ENCODE measurements around the gene CCM2.

The CCM2 gene

DNA sequence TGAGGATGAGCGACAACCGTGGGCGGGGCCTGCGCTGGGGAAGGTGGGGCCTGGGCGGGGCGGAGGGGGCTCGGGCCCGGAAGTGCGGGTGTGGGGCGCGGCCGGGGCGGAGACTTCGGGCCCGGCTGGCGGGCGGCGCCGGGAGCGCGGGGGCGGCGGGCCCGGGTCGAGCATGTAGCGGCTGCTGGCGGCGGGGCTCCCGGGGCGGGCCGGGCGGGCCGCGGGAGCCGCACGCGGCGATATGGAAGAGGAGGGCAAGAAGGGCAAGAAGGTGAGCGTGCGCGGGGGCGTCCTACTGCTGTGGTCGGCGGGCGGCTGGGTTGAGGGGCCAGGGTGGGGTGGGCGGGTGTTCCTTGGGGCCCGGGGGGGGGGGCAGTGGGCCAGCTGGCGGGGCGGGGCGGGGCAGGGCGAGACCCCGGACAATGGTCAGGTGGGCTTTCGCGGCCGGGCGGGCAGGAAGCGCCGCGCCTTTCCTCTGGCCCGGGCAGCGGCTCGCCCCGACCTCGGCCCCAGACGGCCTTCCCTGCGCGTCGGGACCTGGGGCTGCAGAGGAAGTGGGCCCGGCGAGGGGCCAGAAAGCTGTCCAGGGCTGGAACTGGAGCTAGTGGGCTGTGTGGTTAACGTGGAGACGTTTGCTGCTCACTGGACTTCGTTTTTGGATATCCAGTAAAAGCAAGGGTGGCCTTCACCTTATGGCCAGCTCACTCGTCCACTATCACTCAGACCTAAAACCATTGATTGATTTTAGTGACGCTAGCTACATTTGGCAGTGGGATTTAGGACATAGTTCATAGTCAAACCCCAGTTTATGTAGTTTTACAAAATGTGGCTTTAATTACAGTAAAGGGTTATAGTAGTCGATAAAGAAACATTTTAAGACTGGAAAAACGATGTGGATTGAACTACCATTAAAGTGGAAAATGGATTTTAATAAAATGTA lies at the start of gene CCM2:
Gene CCM2 (plus strand): TSS at position 109 of the 940 bp plus-strand sequence. CDS start 133 bp downstream, at position 242.
- DNase-seq (ENCODE audit: low read depth in 2 of 2), result no peak

DNA sequence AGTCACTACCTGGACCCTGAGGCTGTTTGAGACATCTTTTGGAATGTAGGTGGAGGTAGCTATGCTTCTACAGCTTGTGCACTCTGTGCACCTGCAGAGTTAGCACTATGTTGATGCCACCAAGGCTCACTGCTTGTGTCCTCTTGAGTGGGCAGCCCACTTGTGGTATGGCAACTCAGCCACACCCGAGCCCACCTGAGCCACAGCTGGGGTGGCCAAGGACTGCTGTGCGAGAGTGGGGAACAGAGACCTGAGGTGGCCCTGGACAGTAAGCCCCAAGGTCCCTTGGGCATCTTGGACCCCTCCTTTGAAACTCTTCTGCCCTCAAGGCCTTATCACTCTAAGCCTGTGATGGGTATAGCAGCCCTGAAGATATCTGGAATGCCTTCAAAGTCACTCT lies 46.8 kb upstream of the CCM2 start:
- no peak for DNase-seq (ENCODE audit: low read depth in 2 of 2)

DNA sequence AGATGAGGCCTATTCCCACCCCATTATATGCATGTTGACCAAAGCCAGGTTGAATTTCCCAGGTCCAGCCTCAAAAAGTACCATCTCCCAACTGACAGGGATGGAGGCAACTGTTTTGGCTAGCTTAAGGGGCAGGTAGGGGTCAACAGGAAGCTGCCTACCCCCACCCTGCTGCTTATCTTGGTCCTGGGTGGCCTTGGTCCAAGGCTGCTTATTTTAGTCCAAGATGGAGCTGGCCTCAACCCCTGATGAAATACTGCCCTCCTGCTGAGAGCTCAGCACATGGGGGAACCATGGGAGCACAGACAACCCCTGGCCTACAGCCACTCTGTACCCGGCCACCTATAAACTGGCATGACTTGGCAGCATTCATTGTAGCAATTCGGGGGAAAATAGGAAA lies 44.3 kb upstream of the CCM2 start:
- no peak for DNase-seq (ENCODE audit: low read depth in 2 of 2)

DNA sequence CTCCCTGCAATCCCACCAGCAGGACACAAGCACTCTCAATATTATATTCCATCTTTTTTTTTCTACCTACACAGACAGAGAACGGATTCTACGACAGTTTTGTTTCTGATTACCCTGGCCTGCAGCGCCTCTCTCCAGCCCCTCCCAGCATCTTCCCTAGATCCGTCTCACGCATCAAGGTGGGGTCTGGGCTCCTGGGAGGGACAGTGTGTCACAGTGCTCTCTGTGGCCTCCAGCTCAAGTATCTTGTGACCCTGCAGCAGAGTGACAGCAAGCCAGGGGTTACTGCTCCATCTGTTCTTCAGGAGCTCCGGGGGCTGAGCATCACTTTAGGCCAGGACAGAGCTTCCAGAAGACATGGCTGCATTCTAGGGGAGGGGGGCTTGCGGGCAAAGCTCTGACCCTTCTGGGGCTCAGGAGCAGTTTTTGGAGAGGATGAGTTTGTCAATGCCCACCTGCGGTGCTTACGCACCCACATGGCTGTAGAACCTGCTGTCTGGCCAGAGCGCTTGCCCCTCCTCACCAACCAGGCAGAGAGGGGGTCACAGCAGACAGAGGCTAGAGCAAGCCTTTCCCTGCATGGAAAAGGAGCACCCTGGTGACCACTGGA lies 43.7 kb upstream of the CCM2 start:
- DNase-seq (ENCODE audit: low read depth in 2 of 2), result no peak

DNA sequence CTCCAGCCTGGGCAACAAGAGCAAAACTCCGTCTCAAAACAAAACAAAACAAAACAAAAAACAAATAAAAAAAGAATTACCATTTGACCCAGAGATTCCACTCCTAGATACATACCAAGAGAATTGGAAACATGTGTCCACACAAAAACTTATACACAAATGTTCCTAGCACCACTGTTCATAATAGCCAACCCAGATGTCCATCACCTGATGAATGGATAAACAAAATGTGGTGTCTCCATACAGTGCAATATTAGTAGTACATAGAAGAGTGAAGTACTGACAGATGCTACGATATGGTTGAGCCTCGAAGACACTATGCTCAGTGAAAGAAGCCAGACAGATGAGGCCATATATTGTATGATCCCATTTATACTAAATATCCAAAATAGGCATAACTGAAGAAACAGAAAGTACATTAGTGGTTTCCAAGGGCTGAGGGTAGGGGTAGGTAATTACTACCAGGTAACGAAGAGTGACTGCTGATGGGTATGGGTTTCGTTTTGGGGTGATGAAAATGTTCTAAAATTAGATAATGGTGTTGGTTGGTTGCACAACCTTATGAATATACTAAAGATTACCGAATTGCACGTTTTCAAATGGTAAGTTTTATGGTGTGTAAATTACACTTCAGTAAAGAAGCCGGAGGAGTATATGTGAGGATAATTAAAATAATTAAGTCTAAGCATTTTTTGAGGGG lies 41.2 kb upstream of the CCM2 start:
- no peak for DNase-seq (ENCODE audit: low read depth in 2 of 2)

DNA sequence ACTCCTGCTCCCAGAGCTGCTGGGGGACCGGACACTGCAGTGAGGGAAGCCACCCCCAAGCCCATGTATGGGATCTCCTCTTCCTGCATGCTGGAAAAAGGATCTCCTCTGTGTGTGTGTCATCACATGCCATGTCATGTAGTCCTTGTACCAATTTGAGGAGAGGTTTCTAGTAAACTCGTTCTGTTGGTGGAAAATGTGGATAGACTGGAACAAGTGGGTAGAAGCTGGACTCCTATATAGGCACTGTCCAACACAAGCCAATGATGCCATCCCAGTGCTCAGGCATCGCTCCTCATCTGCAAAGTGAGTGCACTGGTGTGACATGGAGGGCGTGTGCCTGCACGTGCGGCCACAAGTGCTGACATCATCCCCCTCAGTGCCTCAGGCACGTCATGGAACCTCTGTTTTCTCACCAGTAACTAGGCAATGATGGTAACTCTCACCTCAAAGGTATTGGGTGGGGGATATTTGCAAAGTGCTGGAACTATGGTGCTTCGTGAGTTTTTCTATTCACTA lies 40.5 kb upstream of the CCM2 start:
- peak in 1 of 2 experiments; percentile 32 for DNase-seq (ENCODE audit: low read depth in 2 of 2)

DNA sequence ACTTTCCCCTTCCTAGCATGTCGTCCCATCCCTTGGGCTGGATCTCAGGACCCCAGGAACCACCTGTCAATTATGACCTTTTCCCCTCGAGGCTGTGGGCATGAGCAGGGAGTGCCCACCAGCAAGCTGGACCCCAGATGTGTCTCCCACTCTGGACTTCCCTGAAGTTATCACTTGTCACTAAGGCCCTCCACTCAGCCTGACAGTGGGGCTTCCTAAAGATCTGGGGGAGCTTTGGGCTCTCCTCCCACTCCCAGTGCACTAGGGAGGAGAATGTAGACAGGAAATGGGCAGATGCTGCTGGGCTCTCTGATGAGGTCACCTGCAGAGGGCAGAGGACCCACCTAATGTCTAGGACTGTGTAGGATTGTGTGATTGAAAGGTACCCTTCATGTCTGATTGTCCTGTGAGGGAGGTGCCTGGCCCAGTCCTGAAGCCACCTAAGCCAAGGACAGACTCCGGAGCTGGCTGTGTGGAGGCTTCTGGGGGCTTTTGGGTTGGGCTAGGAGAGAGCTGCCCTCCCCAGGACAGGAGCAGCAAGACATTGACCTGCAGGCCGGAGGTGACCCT lies 39.9 kb upstream of the CCM2 start:
- DNase-seq (ENCODE audit: low read depth in 2 of 2), result peak in 1 of 2 experiments; percentile 0

DNA sequence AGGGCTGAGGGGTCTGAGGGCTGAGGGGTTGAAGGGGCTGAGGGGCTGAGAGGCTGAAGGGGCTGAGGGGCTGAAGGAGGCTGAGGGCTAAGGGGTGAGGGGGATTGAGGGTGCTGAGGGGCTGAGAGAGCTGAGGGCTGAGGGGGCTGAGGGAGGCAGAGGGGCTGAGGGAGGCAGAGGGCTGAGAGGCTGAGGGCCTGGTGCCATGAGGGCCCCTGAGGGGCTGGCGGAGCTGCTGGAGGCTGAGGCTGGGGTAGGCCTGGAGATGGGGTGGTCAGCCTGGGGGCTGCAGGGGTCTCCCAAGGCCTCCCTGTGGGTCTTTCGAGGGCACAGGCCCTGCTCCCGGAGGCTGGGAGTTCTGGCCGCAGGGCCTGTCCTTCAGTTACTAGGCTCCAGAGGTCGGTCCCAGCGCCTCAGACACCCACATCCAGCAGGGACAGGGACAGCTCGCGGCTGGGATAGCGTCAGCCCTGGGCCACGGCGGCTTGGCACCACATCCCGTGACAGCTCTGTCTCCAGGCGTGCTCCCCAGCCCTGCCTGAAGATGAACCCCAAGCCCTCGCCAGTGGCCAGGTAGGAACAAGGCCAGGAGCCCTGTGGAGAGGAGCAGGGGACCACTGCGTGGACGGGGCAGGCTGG lies 38.0 kb upstream of the CCM2 start:
- DNase-seq (ENCODE audit: low read depth in 2 of 2), result no peak

DNA sequence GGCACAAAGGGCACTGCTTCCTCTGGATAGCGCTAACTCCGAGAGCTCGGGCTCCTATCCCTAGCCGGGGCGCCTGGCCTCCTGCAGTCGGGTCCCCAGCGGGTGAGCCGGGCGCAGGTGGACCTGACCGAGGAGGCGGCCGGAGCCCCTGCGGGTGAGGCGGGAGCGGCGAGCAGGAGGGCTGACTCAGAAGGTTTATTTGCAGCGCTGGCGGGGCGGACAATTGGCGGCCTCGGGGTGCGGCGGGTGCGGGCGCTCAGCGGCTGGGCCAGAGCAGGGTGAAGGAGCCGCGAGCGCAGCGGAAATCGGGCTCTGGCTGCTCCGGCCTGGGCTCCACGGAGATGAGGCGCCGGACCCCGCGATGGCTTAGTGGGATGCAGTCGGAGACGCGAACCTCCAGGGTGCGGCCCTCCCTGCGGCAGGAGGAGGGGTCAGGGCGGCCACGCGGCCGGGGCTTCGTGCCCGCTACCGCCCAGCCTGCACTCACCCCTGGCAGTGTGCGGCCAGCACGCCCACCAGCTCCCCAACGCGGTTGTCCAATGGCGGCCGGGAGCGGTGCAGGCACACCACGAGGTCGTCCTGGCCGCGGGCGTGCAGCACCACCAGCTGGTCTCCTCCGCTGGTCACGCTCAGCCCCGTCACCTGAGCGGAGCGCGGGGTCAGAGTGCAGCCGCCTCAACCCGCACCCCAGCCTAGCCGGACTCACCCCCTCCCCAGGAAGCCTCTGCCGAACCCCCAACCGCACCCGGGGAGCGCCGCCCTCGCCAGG lies 37.3 kb upstream of the CCM2 start:
- peak in 1 of 2 experiments; percentile 1 for DNase-seq (ENCODE audit: low read depth in 2 of 2)

DNA sequence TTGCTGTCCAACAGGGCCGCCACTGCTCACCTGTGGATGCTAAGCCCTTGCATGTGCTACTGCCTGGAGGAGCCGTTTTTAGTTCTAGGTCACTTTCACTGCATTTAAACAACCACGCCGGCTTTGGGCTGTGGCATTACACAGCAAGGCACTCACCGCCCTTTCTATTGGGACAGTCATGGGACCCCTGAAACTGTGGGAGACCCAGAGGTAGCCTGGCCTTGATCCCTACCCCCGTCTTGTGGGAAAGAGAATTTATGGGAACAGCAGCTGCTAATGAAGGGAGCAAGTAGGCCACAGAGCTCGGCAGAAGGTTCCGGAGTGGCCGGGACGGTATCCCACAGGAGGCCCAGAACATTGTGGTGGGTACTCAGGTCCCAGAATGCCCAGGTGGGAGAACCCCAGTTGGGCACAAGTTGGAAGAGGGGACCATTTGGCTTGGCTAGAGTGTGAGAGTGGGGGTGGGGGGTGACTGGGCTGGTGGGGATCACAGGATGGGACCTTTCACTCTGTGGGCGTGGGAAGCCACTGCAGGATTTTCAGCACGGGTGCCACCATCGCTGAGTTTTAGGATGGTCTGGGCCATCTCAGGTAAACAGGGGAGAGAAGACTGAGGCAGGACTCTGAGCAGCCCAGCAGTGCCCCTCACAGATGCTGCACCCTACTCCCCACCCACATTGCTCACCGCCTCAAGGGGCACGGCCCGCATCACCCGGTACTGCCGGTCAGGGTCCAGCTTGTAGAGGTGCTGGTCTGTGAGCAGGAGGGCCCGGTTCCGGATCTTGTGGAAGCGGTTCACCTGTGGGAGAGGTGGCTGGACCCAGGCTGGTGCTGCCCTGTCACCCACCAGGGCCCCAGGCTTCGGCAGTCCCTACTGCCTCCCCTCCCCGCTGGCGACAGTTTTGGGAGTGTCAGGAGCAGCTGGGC lies 36.4 kb upstream of the CCM2 start:
- DNase-seq (ENCODE audit: low read depth in 2 of 2), result no peak

DNA sequence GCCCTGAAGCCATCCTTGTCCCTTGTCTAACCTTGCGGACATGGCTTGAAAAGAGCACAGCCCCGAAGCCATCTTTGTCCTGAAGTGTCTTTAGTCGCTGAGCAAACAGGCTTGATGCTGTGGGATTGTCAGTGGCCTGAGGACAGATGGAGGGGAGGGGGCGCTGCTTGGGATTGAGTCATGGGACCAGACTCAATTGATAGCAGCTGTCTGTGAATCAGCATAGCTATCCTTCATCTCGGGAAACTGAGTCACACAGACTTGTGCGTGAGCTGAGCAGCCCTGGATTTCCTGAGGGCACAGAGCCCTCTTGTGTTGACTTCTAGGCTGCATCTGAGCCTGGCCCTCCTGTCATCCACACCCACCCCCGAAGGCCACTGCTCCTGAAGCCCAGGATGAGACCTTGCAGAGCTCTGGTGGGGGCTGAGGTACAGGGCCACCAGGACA lies 35.6 kb upstream of the CCM2 start:
- peak in 1 of 2 experiments; percentile 22 for DNase-seq (ENCODE audit: low read depth in 2 of 2)

DNA sequence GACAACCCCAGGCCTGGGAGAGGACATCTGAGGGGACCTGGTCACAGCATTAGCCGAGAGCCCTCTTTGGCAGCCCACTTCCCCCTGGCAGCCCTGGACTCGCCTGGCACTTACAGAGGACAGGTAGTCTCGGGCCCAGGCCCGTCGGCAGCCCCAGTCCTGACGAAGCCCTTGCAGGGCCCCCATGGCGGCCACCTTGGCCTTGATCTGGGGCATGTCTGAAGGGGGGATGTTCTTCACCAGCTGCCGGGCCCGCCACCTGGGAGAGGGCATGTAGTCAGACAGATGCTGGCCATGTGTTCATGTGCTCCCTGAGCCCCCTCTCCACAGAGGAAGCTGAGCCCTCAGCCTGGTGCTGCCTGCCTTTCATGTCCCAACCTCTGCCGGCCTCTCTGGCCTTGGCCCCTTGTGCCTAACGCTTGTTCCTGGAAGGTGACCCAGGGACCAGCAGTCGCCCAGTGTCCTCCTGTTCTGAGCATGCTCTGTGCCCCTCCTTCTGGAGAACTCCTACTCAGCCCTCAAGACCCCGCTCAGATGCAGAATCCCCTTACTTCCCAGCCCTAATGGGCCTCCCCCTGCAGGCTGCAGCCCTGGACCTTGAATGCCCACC lies 35.1 kb upstream of the CCM2 start:
- DNase-seq (ENCODE audit: low read depth in 2 of 2), result peak in 1 of 2 experiments; percentile 1

DNA sequence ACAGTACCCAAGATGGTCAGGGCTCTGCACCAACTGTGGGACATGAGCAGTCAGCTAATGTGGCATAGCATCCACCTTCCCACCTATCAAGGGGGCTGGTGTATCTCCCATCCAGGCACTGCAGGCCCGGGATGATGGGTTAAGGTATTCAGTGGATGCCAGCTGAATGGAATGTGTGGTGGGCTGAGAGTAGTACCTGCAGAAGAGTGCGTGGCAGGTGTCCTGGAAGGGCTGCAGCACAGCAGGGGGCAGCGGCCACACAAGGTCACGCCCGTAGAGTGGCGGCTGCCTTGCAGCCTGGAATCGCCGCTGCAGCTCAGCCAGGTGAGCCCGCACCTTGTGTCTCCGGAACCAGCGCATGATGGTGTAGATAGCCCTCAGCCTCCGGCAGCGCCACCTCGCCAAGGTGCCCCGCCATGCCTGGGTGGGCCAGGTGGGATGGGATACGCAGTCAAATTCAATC lies 34.5 kb upstream of the CCM2 start:
- DNase-seq (ENCODE audit: low read depth in 2 of 2), result no peak

DNA sequence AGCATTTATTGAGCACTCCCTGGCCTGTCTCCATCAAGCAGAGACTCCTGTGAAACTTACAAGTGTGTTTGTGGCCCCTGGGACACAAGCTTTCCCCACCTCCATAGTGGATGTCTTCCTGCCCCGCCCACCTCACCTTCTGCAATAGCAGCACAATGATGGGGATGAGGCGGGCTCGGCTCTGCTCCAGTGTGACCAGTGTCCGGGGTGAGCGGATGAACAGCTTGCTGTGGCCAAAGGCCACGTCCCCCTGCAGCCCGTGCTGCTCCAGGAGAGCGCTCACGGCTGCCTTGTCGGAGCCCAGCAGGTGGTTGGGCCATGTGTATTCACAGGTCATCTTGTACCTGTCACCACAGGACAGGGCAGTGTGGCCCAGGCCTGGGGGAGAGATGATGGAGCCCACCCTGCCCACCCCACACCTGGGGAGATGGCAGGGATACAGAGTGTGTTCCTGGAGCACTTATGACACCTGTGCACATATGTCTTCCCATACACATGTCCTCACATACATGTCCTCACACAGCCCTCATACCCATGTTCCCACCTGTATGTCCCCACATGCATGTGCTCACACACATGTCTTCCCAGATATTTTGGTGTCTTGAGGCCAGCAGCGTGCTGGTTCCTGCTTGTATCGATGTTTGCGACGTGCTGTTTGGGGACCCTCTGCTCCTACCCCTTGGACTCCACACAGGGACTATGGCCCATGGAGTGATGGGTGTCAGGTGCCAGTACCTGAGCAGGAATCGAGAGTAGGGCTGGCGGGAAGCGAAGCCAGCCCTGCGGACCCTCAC lies 33.9 kb upstream of the CCM2 start:
- peak in 1 of 2 experiments; percentile 1 for DNase-seq (ENCODE audit: low read depth in 2 of 2)

DNA sequence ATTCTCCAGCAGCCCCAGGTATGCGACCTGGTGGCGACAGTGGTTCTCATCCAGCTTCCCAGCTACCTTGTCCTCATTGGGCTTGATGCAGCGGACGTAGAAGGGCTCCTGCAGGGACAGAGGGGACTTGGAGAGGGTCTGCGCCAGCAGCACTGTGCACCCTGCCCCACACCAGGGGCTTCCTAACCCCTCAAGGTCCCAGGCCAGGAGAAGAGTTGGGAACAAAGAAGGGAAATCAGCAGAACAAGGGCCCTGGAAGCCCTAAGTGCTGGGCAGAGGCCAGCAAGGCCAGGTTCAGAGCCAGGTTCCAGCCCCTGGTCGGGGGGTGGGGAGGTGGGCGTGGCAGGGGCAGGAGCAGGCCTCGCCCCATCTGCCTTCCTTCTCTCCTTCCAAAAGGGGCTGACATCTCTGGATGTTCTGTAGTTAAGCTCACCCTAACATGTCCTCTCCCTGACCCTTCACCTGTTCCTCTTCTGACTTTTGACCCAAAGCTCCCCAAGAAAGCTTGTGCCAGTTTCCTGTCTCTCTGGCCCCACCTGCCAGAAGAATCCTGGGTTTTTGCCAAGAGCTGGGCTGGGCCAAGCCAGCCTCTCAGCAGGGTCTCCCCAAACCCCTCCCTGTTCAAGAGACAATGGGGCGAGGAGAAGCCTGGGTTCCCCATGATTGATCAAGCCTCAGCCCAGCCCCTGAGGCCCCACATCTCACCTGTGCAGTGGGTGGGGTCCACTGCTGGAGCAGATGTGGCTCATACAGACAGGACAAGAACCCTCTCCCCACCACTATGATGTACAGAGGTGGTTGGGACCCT lies 33.1 kb upstream of the CCM2 start:
- DNase-seq (ENCODE audit: low read depth in 2 of 2), result no peak

DNA sequence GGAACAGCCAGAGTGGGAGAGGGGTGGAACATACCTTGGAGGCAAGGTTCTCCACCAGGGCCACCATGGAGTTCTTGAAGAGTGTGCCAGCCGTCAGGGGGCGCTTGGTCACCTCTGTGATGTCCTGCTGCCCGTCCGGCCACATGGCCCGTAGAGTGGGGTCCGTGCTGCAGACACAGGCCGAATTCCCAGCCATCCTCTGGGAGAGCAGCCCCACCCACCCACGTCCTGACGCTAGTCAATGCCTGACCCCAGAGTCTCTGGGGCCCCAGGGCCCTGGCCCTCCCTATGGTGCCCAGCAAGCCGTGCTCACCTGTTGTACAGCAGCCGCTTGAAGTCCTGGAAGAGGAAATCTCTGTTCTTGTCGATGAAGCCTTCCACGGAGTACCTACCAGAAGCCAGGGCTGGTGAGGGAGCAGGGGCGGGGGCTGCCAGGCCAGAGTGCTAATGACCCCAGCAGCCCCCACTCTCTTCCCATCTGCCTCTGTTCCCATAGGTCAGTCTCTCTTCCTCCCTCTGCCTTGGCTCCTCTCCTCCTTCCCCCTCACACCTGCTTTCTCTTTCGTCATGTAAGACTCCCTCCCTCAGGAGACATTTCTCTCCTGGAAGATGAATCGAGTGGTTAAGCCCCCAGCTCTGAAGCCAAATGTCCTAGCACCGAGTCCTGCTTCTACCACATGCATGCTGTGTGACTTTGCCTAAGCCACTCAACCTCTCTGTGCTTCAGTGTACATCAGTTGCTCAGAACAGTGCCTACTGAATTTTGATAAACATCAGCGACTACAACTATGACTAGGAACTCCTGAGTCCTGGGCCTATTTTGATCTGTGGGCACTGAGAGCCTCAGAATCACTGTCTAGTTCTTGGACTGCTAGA lies 32.2 kb upstream of the CCM2 start:
- DNase-seq (ENCODE audit: low read depth in 2 of 2), result no peak

Measured in stimulated activated CD4-positive, alpha-beta T cell treated with anti-CD3 and anti-CD28 coated beads, Interleukin-12 subunit alpha, Interleukin-12 subunit beta, amount 100 ng/mL, for 24 hours (primary cell).